ENCODE results near the gene DCUN1D3. TPM values are rescaled to one million over a fixed set of nuclear protein-coding genes. Genes with fewer than 3 reads are reported as not detected.

The DCUN1D3 gene
- total and polyA plus RNA-seq, 2 donors (not counting 3 experiments of a cell fraction or from before 2014, with no cell fraction given), result 10.4 to 35.0 TPM

- Histone ChIP-seq H3K4me2 (ENCODE audit: insufficient read depth, low read length) (no peak overlapping the region), H3K27ac (ENCODE audit: insufficient read depth, low read depth, low read length) (no peak overlapping the region), H3K27me3 (ENCODE audit: control insufficient read depth in 2 of 2, insufficient read depth in 2 of 2, low read length in 2 of 2) (no peaks in the 10 kb centered on the region), H3K9me3 (replicated peaks; ENCODE audit: control insufficient read depth, insufficient read depth, low read length) (no peaks in the 10 kb centered on the region), H3K36me3 (ENCODE audit: control insufficient read depth in 2 of 2, extremely low read depth in 1 of 2, insufficient read depth in 2 of 2, low read length in 2 of 2) (peaks cover 2 to 7% of the 10 kb centered on the region in 2 experiments), H3K79me2 (ENCODE audit: control insufficient read depth, insufficient read depth, low read length) (peaks cover 92% of the 10 kb centered on the region), H3K9me1 (replicated peaks; ENCODE audit: control insufficient read depth, extremely low read depth, insufficient read depth, low read length) (no peaks in the 10 kb centered on the region), H3K4me3 (replicated peaks in 1 of 3; ENCODE audit: insufficient read depth in 1 of 3, low read depth in 1 of 3, low read length in 3 of 3) (no peak overlapping the region), H3K9ac (replicated peaks; ENCODE audit: extremely low read depth, insufficient read depth, low read length) (no peak overlapping the region), H2AFZ (ENCODE audit: low read depth, low read length) (no peak overlapping the region), H3K4me1 (ENCODE audit: control insufficient read depth, extremely low read depth, insufficient read depth, low read length) (peaks cover 40% of the 10 kb centered on the region), H4K20me1 (replicated peaks; ENCODE audit: control insufficient read depth, extremely low read depth, insufficient read depth, low read length) (peaks cover 5% of the 10 kb centered on the region)
- CTCF ChIA-PET, result interaction anchor here (0.9 to 2.0 kb wide), 5 partner anchors 8 to 24 kb away, joined by 3 to 9 read pairs (median 4); no protein-coding TSS in a partner anchor
- FAIRE-seq (no peak), DNase-seq (ENCODE audit: low read depth, low spot score) (no peak)
- dilution Hi-C loops (cut with MboI; ENCODE audit: extremely low pct_ligation_motif_present, low sequenced_read_pairs), result no loop called here
- POLR2A ChIA-PET, result no interaction called here
- BruUV-seq (replicated peaks), result no TSS peak
- TF ChIP-seq JUN (IDR thresholded peaks at IDR 0.05; ENCODE audit: borderline replicate concordance, insufficient read depth, insufficient read length, low read depth) (no peak), EZH2 (IDR thresholded peaks at IDR 0.05; ENCODE audit: borderline replicate concordance, low read depth, low read length, severe bottlenecking) (no peak), FOS (IDR thresholded peaks at IDR 0.05; ENCODE audit: borderline replicate concordance, insufficient read depth, low read length) (no peak), GATA2 (IDR thresholded peaks at IDR 0.05; ENCODE audit: insufficient read depth, insufficient read length, low read depth, low read length) (no peak), POLR2AphosphoS5 (IDR thresholded peaks at IDR 0.05; ENCODE audit: insufficient read depth, low read depth, low read length) (no peak), MYC (IDR thresholded peaks at IDR 0.05; ENCODE audit: low read depth, low read length) (no peak), POLR2A (IDR thresholded peaks at IDR 0.05; ENCODE audit: low read depth, low read length) (no peak)
- TF ChIP-seq, protein P1, sequence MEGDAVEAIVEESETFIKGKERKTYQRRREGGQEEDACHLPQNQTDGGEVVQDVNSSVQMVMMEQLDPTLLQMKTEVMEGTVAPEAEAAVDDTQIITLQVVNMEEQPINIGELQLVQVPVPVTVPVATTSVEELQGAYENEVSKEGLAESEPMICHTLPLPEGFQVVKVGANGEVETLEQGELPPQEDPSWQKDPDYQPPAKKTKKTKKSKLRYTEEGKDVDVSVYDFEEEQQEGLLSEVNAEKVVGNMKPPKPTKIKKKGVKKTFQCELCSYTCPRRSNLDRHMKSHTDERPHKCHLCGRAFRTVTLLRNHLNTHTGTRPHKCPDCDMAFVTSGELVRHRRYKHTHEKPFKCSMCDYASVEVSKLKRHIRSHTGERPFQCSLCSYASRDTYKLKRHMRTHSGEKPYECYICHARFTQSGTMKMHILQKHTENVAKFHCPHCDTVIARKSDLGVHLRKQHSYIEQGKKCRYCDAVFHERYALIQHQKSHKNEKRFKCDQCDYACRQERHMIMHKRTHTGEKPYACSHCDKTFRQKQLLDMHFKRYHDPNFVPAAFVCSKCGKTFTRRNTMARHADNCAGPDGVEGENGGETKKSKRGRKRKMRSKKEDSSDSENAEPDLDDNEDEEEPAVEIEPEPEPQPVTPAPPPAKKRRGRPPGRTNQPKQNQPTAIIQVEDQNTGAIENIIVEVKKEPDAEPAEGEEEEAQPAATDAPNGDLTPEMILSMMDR (IDR thresholded peaks at IDR 0.05; ENCODE audit: extremely low read depth in 1 of 2, insufficient read depth in 1 of 2, low read depth in 1 of 2, low read length in 2 of 2), result no peak
- TF ChIP-seq, protein P2, sequence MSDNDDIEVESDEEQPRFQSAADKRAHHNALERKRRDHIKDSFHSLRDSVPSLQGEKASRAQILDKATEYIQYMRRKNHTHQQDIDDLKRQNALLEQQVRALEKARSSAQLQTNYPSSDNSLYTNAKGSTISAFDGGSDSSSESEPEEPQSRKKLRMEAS (IDR thresholded peaks at IDR 0.05; ENCODE audit: insufficient read depth, insufficient read length), result no peak
- intact Hi-C loops (cut with micrococcal nuclease), result no loop called here
These were observed 26.0 kb downstream of the DCUN1D3 start for GRCh38 chr16:20874088-20874581.

All from endothelial cell of umbilical vein (primary cell).